Kidney glomerular epithelial cell (primary cell): ENCODE data around the gene NEDD4L.

ENCODE experiments used
- DNase-seq: peaks from one replicate; lab custom pipeline; 2025; lab: John Stamatoyannopoulos, UW

NEDD4L gene

DNA sequence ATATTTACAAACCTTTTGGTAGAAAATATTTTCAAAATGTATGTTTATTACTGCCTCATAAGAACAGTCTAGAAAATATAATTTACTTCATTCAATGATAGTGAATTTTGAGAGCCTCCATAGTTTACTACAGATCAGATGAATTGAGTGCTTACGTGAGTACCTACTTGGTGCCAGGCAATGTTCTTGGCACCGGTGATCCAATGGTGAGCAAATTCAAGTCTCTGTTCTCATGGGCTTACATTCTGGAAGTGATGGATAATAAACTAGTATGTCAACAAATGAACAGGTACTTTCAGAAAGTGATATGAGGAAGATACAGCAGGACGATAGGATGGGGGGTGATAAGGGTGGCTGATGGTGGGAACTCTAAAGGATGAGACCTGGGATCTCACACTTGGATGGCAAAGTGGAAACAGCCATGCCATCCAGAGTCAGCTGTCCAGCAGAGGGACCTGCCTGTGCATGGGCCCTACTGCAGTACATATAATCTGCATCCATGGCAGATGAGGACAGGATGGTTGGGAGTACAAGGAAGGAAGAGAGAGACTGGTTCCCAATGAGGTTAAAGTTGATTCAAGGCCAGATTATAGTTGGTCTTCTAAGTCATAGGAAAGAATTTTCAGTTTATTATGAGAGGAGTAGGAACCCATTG, 277.0 kb downstream of the NEDD4L start:
- DNase-seq = no peak

DNA sequence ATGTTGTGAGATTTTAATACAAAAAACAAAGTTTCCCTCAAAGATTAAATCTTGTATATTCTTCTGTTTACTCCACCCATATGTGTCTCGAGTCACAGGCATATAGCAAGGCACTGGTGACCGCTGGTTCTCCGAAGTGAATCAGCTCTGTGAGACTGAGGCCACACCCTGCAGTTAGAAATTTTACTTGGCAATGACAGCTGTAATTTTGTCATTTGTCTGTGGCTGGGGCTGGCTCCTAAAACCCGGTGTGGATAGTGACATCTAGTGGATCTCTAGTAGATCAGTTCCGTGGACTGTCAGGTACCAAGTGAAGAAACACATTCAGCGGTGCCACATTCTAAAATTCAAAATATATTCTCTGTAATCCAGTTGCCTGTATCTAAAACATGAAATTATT, 278.0 kb downstream of the NEDD4L start:
- peak; percentile 72 for DNase-seq

DNA sequence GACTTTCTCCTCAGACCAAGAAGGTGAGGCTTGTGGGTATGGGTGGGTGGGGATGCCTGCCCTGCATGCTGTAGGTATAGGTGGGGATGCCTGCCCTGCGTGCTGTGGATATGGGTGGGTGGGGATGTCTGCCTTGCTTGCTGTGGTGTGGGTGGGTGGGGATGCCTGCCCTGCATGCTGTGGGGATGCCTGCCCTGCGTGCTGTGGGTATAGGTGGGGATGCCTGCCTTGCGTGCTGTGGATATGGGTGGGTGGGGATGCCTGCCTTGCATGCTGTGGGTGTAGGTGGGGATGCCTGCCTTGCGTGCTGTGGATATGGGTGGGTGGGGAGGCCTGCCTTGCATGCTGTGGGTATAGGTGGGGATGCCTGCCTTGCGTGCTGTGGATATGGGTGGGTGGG, 278.4 kb downstream of the NEDD4L start:
- no peak for DNase-seq

DNA sequence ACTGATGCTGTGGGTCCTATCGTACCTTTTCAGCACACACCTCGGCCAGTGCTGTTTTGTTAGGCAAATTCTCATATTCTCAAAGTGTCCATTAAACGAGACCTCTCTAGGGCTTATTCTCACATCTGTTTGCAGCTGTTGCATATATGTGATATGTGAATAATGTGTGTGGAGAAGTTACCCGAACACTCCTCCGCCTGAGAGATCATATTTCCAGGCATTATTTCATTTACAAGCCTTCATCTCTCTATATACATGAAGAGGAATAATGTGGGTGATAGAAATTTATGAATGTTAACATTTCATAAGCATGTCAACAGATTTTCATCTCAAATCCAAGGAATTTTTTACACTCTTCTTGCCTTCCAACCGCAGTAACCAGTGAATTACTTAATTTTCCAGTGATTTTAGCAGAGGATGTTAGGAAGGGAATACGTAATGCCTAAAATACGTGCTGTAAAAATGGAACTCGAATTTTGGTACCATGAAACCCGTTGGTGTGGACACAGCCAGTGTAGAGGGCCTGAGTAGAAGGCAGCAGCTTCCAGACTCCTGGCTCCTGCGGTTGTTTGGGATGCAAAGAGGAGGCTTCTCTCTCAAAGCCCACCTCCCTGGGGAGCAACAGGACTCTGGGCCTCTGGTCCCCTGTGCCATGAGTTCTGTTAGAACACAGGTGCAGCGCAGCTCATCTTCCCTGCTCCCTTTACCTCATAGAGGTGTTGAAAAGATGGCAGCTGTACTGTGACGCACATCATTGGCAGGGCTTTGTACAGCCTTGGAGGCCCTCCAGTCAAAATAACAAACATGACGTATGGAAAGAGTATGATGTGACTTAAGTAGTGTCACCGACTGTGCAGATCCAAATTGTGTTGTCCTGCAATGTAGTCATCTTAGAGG, 280.1 kb downstream of the NEDD4L start:
- no peak for DNase-seq

DNA sequence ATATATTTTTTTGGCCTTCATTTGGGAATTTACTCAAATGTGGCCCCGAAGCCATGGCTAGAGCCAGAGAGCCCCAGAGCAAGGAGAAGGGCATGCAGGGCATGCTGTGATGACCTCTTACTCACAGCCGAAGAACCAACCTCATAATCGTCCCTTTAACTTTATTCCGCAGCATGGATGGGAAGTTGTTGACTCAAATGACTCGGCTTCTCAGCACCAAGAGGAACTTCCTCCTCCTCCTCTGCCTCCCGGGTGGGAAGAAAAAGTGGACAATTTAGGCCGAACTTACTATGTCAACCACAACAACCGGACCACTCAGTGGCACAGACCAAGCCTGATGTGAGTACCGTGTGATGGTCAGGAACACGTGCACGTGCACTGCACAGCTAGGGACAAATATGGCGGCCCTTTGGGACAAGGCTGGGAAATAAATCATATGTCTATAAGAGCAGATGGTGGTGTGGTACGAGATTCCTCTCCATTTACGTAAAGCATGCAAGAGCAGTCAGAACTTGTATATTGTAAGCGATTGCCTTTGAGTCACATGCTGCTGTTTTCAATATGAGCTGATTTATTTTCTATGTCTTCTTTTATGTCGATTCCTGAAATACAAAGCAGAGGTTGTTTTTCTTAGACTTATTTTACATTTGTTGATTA, 280.9 kb downstream of the NEDD4L start:
- no peak for DNase-seq

DNA sequence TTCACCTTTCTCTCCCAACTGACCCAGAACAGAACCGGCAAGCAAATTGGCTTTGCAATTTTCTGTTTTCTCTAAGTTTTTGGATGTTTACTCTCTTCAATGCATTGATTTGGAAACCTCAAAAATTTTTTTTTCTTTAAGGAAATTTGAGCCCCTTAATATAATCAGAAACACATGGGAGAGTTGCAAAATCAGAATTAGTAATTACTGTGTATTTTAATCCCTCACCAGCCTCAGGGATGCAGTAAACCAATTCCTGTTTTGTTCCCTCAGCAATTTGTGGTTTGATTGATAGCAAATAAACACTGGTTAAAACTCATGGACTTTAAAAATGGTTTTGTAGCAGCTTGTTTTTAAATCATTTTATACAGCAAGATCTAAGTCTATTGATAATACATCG, 281.5 kb downstream of the NEDD4L start:
- no peak for DNase-seq

DNA sequence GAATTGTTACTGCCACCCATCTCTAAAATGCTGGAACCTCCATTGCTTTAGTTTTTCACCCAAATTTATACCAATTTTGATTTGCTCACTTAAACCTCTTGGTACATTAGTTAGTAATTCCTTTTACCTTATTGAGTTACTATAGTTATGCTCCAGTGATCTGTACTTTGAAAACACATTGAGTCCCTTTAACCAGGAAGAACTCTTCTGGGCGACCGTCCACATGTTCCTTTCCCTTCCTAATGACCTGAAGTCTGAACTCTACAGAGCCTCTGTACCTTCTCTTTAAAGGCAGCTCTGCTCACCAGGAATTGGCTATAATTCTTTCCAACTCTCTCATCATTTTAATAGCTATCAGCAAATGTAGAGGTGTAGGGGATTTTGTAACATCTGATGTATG, 290.0 kb downstream of the NEDD4L start:
- DNase-seq = no peak

DNA sequence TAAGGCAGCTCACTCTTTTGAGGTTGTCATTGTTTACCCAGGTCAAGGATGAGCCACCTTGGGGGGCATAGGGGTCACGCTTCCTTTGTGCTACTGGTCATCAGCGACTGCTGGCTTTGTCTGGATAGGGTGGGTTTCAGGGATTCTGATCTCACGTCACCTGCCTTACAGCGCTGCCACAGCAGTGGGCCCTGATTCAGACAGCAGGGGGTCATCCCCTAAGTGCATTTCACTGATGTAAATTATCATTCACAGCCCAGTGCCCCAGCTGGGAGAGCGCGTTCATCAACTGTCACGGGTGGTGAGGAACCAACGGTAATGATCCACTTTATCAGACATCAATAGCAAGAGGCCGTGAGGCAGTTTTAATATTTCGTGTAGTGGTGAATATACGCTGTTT, 291.2 kb downstream of the NEDD4L start:
- no peak for DNase-seq

DNA sequence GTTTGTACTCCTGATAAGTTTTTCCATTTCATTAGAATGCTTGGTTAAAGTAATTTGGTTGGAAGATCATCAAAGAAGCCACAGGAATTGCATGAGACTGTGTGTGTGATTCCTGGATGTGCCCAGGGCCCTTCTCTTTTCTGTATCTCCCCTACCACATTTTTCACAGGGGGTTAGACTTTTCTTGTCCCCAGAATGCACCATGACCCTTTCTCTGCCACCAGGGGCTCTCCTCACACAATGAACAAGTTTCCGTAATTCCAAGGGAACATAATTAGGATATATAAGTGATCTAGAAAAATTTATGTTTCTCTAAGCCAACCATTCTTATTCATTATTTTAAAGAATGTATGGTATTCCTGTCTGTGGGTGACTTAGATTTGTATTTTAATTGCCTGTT, 291.8 kb downstream of the NEDD4L start:
- DNase-seq = no peak

DNA sequence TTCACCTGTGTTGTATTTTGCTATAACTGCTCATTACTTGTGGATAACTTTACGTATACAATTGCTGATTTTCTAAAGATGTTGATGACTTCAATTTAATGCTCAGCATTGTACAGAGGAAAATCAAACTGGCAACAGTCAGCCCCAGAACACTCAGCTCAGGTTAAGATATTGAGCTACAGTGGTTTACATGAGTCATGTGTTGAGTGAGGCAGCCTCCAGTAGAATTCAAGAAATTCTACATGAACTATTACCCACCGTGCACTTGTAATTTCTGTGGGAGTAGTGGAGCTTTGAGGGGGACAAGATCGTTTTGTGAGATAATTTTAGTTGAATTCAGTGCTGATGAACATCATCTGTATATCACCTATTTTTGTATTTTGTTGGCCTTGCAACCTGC, 292.6 kb downstream of the NEDD4L start:
- no peak for DNase-seq

DNA sequence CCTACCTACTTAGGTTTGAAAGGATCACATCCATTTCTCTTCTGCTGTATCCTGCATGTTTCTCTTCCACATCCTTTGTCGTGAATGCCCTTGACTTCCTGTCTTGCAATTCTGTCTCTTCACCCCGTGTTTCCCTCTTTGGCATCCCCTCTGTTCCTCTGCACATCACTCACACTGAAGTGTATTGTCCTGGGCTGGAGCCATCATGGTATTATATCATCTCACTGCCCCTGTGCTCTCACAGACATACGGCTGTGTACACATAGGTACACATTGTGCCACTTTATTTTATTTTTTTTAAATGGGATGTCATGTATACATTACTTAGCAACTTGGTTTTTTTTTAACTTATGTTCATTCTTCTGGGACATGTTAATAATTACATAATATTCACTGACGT, 293.3 kb downstream of the NEDD4L start:
- no peak for DNase-seq

DNA sequence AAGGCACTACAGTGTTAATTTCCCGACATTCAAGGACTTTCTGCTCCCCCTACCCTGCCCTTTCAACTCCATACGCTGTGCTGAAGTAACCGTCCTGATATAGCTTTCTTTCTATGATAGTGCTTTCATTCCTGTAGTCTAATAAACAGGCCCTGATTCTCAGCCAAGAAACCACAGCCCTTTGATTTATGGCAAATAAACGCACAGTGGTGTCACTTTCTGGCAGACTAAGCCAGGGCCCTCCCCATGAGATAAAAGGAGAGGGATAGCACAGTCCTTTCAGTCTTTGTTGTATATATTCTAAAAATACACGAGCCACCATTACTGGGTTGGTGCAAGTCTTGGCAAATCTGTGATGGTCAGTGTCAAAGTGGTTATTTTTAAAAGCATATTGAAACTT, 293.7 kb downstream of the NEDD4L start:
- no peak for DNase-seq

DNA sequence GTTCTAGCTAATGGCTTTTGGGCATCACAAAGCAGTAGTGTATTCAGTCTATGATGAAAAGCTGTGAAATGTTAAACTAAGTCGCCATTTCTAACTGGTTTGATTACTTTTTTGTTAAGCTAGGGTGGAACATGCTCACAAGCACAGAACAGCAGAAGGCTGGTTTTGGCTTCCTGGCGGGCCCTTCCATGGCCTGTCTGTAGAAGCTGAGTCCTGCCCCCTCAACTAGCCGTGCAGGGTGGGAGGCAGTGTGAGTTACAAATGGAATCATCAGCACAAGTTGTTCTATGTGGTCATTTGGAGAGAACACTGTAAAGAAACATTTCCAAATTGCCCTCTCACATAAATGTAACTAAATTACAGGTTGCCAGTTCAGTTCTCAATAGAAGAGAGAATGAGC, 294.1 kb downstream of the NEDD4L start:
- no peak for DNase-seq

DNA sequence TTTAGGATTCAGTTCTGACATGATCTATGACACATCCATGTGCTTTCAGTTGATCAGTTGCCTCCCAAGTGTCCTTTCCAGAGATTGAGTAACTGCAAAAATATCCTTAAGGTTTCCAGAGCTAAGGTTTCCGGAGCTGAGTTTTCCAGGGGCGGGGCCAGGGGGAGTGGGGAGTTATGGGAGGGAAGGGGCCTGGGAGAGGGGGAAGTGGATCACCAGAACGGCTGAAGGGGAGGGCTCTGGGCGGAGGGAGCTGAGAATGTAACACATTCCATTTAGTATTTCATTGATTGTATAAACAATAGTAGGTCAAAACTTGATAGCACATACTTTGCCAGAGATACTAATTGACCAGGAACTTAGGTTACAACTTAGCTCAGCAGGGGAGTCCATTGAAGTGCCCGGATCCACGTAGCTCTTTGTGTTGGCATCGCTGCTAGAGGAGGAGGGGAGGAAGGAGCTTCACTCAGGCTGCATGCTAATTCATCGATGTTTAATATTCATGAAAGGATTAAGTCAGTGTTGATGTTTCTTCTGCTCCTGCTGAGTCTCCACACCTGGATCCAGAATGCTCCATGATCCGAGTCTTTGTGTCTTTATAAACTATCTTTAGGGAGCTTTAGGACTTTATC, 295.1 kb downstream of the NEDD4L start:
- no peak for DNase-seq

DNA sequence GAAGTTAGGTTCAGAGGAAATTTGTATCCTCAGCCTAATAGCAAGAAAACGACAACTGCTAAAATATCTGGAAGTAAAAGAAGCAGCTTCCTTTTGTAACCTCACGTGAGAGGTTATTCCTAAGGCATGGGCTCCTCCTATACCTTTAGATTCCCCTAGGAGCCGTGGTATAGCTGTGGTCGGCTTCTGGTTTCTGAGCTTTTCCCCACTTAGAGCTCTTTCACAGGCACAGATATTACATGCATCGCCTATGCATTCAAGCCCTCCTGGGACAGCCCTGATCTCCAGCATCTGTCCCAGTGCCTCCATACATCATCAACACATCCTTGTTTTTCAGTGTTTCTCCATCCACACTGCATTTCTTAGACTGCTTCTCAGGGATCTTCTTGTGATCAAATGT, 295.9 kb downstream of the NEDD4L start:
- no peak for DNase-seq

DNA sequence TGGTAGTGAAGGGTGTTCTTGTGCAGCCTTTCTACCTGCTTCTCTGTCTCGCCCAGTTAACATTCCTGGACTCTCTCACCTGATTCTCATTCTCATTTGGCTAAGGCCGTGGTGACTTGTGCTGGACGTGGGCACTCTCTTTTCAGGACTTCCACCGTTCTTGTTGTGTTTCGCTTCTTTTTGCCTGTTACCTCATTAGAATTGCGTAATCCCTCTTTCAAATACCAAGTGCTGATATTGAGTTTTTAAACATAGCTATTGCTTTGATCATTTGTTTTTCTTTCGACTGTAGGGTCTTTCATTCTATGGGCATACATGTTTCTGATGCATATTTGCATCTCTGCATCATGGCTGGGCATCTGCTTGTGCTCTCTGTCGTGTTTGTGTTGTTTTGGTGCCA, 297.9 kb downstream of the NEDD4L start:
- no peak for DNase-seq

DNA sequence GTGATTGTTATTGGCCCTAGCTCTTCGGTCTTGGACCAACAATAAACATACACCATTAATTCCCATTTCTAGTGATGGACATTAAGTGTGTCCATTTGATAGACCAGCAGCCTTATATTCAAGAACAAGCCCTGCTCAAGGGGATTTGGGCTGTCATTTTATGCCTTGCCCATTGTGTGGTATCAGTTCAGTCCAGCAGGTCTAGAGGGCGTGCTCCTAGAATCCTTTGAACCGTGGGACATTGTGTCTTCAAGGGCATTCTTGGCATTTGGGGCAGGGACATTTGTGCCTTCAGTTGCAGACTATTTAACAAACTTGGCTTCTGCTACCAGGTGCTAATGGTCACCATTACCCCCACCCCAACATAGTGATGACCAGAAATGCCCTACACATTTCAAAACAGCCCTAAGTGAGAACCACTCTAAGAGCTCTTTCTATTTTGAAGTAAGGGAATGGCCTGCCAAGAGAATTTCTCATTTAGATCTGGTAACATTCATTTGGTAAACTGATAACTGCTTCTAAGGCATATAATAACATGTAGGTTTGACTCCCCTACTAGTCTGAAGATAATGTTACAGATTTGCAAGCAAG, 300.1 kb downstream of the NEDD4L start:
- no peak for DNase-seq

DNA sequence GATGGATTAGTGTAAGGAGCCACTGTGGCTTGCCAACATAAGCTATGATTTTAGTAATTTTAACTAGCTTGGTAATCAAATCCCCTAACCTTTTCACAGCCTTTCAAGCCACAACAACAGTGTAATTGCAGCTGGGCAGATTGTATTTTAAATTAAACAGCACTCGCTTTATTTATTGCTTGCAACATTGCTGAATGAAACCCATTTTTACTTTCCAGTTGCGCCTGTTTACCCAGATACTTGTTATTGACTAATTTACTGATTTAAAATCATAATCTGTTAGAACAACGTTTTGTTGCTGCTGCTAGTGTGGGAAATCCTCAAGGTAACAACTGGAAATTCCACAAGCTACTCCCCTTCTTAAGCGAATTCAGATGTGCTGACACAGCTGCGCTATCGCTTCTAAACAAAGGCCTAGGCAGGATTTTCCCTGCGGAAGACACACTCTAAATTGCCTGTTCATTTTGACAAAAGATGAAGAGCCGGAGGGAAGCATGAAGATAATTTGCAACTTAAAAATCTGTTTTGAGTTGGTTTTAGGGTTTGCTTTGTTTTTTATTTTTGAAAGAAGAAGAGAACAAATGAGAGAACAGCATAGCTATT, 300.9 kb downstream of the NEDD4L start:
- DNase-seq = no peak

DNA sequence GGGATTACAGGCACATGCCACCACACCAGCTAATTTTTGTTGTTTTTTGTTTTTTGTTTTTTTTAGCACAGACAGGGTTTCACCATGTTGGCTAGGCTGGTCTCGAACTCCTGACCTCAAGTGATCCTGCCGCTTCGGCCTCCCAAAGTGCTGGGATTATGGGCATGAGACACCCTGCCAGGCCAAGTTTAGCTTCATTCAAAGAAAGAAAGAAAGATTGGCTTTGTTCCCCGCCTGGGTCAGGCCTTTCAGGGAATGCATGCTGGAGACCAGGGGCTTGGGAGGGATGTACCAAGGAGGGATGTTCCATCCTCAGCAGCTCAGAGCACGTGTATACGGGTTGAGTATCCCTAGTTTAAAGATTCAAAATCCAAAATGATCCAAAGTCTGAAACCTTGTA, 301.8 kb downstream of the NEDD4L start:
- DNase-seq = no peak

DNA sequence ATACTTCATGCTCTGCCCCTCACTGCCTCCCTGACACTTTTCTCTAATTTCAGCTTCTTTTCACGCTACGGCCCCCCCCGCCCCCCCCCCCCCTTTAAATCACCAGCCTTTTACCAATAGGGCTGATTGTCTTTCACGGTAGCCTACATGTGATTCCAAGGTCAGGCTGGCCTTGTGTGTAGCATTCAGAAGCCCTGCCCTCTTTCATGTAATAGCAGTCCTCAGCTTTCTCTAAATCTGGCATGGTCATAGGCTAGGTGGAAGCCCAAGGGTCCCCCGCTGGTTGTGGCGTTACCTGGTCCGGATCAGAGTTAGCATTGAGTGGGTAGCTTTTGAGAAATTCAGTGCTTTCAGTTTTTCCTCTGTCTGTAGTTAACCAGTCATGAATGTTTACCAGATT, 303.1 kb downstream of the NEDD4L start:
- no peak for DNase-seq

DNA sequence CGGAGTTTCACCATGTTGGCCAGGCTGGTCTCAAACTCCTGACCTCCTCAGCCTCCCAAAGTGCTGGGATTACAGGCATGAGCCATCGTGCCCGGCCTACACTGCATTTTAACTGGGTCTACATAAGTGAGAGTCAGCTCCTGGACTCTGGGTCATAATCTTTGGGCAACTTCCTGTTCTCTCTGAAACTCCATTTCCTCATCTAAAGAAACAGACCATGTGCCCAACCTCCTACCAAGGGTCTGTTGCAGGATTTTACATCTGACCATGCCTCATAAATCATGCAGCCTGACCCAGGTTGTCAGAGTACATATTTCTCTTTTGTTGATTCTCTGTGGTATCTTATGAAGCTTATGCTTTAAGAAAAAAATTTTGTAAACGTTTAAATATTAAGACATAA, 304.5 kb downstream of the NEDD4L start:
- no peak for DNase-seq

DNA sequence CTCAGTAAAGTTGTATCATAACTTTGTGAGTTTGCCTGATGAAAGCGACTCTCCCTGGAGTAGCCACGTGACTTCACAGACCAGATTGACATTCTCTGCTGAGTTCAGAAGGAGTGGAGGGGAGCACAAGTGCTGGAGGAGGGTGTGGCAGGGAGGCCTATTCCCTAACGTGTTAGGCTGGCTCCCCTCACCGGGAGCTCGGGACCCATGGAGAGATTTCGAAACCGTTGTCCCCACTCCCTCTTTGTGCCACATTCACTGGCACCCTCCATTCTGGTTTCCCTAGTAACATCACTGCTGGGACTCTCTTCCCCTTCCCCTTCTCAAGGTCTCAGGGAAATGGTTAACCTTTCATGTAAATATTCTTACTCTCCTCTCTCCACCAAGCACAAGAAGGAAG, 304.9 kb downstream of the NEDD4L start:
- no peak for DNase-seq
